HG02610 (cell line): ENCODE results near the gene CFL2.
A peak's percentile ranks its signal among the peaks of the same experiment; 100 is the strongest.
"Not testable (repeated sequence)": the region's sequence is repeated elsewhere in the genome, so short reads cannot be mapped to it uniquely, and the experiment has no call there.

Experiments used
- ATAC-seq: cut with Tn5 transposase; IDR thresholded peaks from one replicate; pipeline ENCODE4 v1.9.1; 2021; ENCODE audit warnings: mild to moderate bottlenecking, moderate library complexity; ENCODE audit not compliant: unreplicated experiment

CFL2 gene

GRCh38 chr14:34711796-34712712, 2.3 kb downstream of the CFL2 start:
- no peak for ATAC-seq

- ATAC-seq = peak; percentile 45
Measured at GRCh38 chr14:34711169-34711568, 3.2 kb downstream of the CFL2 start.

- no peak for ATAC-seq
Measured at GRCh38 chr14:34710744-34711143, 3.6 kb downstream of the CFL2 start.

- no peak for ATAC-seq
Measured at GRCh38 chr14:34710006-34710405, 4.4 kb downstream of the CFL2 start.

GRCh38 chr14:34707722-34708121, 6.7 kb downstream of the CFL2 start:
- no peak for ATAC-seq

GRCh38 chr14:34701808-34702207, 12.6 kb downstream of the CFL2 start:
- ATAC-seq = no peak

- ATAC-seq = no peak
Measured at GRCh38 chr14:34700622-34701130, 13.7 kb downstream of the CFL2 start.

GRCh38 chr14:34699873-34700621, 14.3 kb downstream of the CFL2 start:
- ATAC-seq = no peak

GRCh38 chr14:34694216-34694615, 20.2 kb downstream of the CFL2 start:
- ATAC-seq = not testable (repeated sequence)

- ATAC-seq = no peak
Measured at GRCh38 chr14:34693228-34693939, 21.0 kb downstream of the CFL2 start.

- ATAC-seq = no peak
Measured at GRCh38 chr14:34692898-34693227, 21.5 kb downstream of the CFL2 start.

- no peak for ATAC-seq
Measured at GRCh38 chr14:34692348-34692747, 22.0 kb downstream of the CFL2 start.

- ATAC-seq = no peak
Measured at GRCh38 chr14:34691206-34691605, 23.2 kb downstream of the CFL2 start.

- ATAC-seq = no peak
Measured at GRCh38 chr14:34688470-34689206, 25.8 kb downstream of the CFL2 start.

- ATAC-seq = no peak
Measured at GRCh38 chr14:34685819-34686428, 28.5 kb downstream of the CFL2 start.

GRCh38 chr14:34684578-34684977, 29.8 kb downstream of the CFL2 start:
- no peak for ATAC-seq

- ATAC-seq = peak; percentile 45
Measured at GRCh38 chr14:34682787-34683321, 31.5 kb downstream of the CFL2 start.

- no peak for ATAC-seq
Measured at GRCh38 chr14:34680806-34681479, 33.5 kb downstream of the CFL2 start.

- no peak for ATAC-seq
Measured at GRCh38 chr14:34678735-34679134, 35.7 kb downstream of the CFL2 start.
